Measurements from ENCODE around the gene NFATC3. TPM values are rescaled to one million over a fixed set of nuclear protein-coding genes. Genes with fewer than 3 reads are reported as not detected.

Gene NFATC3
- total RNA-seq, 1 experiment from 2014 or later, result 33.0 TPM

GRCh38 chr16:68089067-68089466, 3.9 kb downstream of the NFATC3 start:
- Histone ChIP-seq H3K9me3 (ENCODE audit: control insufficient read depth, low read depth, low read length) (no peaks in the 10 kb centered on the region), H4K91ac (ENCODE audit: insufficient read length, low read depth, low read length) (no peak overlapping the region), H3K14ac (ENCODE audit: insufficient read depth, low read length) (no peak overlapping the region), H3K27me3 (ENCODE audit: insufficient read depth, low read length) (no peaks in the 10 kb centered on the region), H2BK12ac (ENCODE audit: insufficient read length, low read depth, low read length) (no peak overlapping the region), H2BK20ac (ENCODE audit: low read depth, low read length, poor library complexity, severe bottlenecking) (no peak overlapping the region), H3K4me2 (ENCODE audit: insufficient read depth, insufficient read length, low read length) (no peak overlapping the region), H4K8ac (replicated peaks; ENCODE audit: insufficient read length, low read depth, low read length) (no peak overlapping the region), H3T11ph (ENCODE audit: low read length) (no peak overlapping the region), H3K56ac (ENCODE audit: insufficient read length, low read depth, low read length) (no peak overlapping the region), H4K5ac (ENCODE audit: insufficient read length, low read depth, low read length) (no peak overlapping the region), H3K23me2 (ENCODE audit: insufficient read length, low read depth, low read length, poor library complexity, severe bottlenecking) (peaks cover 6% of the 10 kb centered on the region), H2BK5ac (ENCODE audit: insufficient read length, low read length) (no peak overlapping the region), H2BK120ac (ENCODE audit: low read depth, low read length, poor library complexity, severe bottlenecking) (no peak overlapping the region), H3K79me2 (ENCODE audit: insufficient read depth, low read length) (peaks cover 15% of the 10 kb centered on the region; the same call in 1 of the 2 replicates), H3K79me1 (ENCODE audit: insufficient read depth, low read depth, low read length, poor library complexity, severe bottlenecking) (peaks cover 4% of the 10 kb centered on the region), H2BK15ac (ENCODE audit: low read depth, low read length) (no peak overlapping the region), H3K23ac (ENCODE audit: insufficient read length, low read depth, low read length) (no peak overlapping the region), H3K27ac (ENCODE audit: insufficient read length, low read depth, low read length) (no peak overlapping the region), H4K20me1 (ENCODE audit: control insufficient read depth, insufficient read depth, insufficient read length) (no peaks in the 10 kb centered on the region), H3K18ac (ENCODE audit: insufficient read length, low read depth, low read length) (no peak overlapping the region), H2AFZ (ENCODE audit: low read length) (no peak overlapping the region), H3K9ac (ENCODE audit: extremely low read depth, insufficient read length, low read length) (no peak overlapping the region), H3K4me1 (ENCODE audit: insufficient read depth, low read length) (0 out of 2 replicates have a peak, but pooled peaks cover 3% of the 10 kb centered on the region), H3K4ac (ENCODE audit: low read depth, low read length) (no peak overlapping the region), H2AK5ac (ENCODE audit: insufficient read length, low read length) (no peak overlapping the region)
- Mint-ChIP-seq H3K9me3 (peaks cover 0 to 3% of the 10 kb centered on the region in 2 experiments; a peak in 1 of 5 replicates), H3K27me3 (ENCODE audit: low read depth) (no peaks in the 10 kb centered on the region), H3K27ac (no peak overlapping the region), H3K4me3 (no peak overlapping the region), H3K4me1 (peaks cover 23 to 31% of the 10 kb centered on the region in 2 experiments), H3K36me3 (ENCODE audit: insufficient read depth in 1 of 3, low read depth in 3 of 3) (peaks cover 0 to 2% (median 0%) of the 10 kb centered on the region in 3 experiments; a peak in 1 of 7 replicates)
- DNase-seq, result no peak
- WGBS (ENCODE audit: extremely low coverage, insufficient read length, low lambda C conversion rate), result no CpG with 5 or more reads among the region's 4 CpGs
- no peak for TF ChIP-seq CTCF (conservative IDR thresholded peaks at IDR 0.05)
